H7 (cell line): ENCODE data around the gene UBE2J2. TPM values are rescaled to one million over a fixed set of nuclear protein-coding genes. Genes with fewer than 3 reads are reported as not detected.

Source experiments
- DNase-seq: peaks from one replicate; pipeline ENCODE4 v3.0.0; 2012
- H3K27me3 ChIP-seq: 2 replicates; pipeline ENCODE4 v1.6.0; 2011; ENCODE audit warnings: mild to moderate bottlenecking, low read length; ENCODE audit not compliant: control insufficient read depth, insufficient read depth
- H3K36me3 ChIP-seq: replicated peaks from 2 replicates; pipeline ENCODE4 v1.5.1; 2011; ENCODE audit warnings: low read length; ENCODE audit not compliant: control insufficient read depth, insufficient read depth
- H3K4me3 ChIP-seq: 2 replicates; pipeline ENCODE4 v1.5.1; 2011; ENCODE audit warnings: low read depth, mild to moderate bottlenecking, control low read depth, low read length, moderate library complexity; ENCODE audit not compliant: insufficient read depth
- total RNA-seq: library from RNA; depleted of rRNA; stranded (reverse); fragments of >200 nt; shearing (Covaris generic); gene quantifications from 2 replicates; pipeline ENCODE4 v1.2.3, GENCODE V29; 2014

Gene UBE2J2
- total RNA-seq, 1 experiment from 2014 or later: 105 TPM

- Histone ChIP-seq H3K4me3 (no peak overlapping the region), H3K27me3 (no peaks in the 10 kb centered on the region), H3K36me3 (peaks cover 13% of the 10 kb centered on the region)
- peak; percentile 51 for DNase-seq
Observed at GRCh38 chr1:1268284-1268682, 5.4 kb downstream of the UBE2J2 start.

- Histone ChIP-seq H3K27me3 (no peaks in the 10 kb centered on the region), H3K36me3 (peaks cover 19% of the 10 kb centered on the region), H3K4me3 (no peak overlapping the region)
- peak; percentile 60 for DNase-seq
Observed at GRCh38 chr1:1267488-1268283, 6.0 kb downstream of the UBE2J2 start.

GRCh38 chr1:1264868-1265272 is 8.8 kb downstream of the UBE2J2 start:
- peak; percentile 90 for DNase-seq
- Histone ChIP-seq H3K36me3 (peaks cover 28% of the 10 kb centered on the region), H3K27me3 (no peaks in the 10 kb centered on the region), H3K4me3 (no peak overlapping the region)

- Histone ChIP-seq H3K4me3 (no peak overlapping the region), H3K27me3 (no peaks in the 10 kb centered on the region), H3K36me3 (peaks cover 32% of the 10 kb centered on the region)
- no peak for DNase-seq
Observed at GRCh38 chr1:1264026-1264425, 9.6 kb downstream of the UBE2J2 start.

- peaks cover 31% of the 10 kb centered on the region for H3K36me3 ChIP-seq
- no peak overlapping the region for H3K4me3 ChIP-seq
- no peak for DNase-seq
- no peaks in the 10 kb centered on the region for H3K27me3 ChIP-seq
Observed at GRCh38 chr1:1262758-1263157, 10.9 kb downstream of the UBE2J2 start.

GRCh38 chr1:1262071-1262470 is 11.6 kb downstream of the UBE2J2 start:
- H3K36me3 ChIP-seq: peaks cover 28% of the 10 kb centered on the region

GRCh38 chr1:1260843-1261560 is 12.7 kb downstream of the UBE2J2 start:
- Histone ChIP-seq H3K27me3 (no peaks in the 10 kb centered on the region), H3K4me3 (no peak overlapping the region), H3K36me3 (peaks cover 26% of the 10 kb centered on the region)
- DNase-seq: peak; percentile 44

More at GRCh38 chr1:1262071-1262470, 11.6 kb downstream of the UBE2J2 start:
- Histone ChIP-seq H3K27me3 (no peaks in the 10 kb centered on the region), H3K4me3 (no peak overlapping the region)
- DNase-seq: no peak

GRCh38 chr1:1259951-1260600 is 13.6 kb downstream of the UBE2J2 start:
- H3K27me3 ChIP-seq: no peaks in the 10 kb centered on the region
- no peak overlapping the region for H3K4me3 ChIP-seq
- DNase-seq: peak; percentile 50
- peaks cover 24% of the 10 kb centered on the region for H3K36me3 ChIP-seq

GRCh38 chr1:1259540-1259939 is 14.1 kb downstream of the UBE2J2 start:
- H3K36me3 ChIP-seq: peaks cover 27% of the 10 kb centered on the region
- no peaks in the 10 kb centered on the region for H3K27me3 ChIP-seq
- DNase-seq: no peak
- H3K4me3 ChIP-seq: no peak overlapping the region

GRCh38 chr1:1259119-1259488 is 14.6 kb downstream of the UBE2J2 start:
- H3K27me3 ChIP-seq: no peaks in the 10 kb centered on the region
- DNase-seq: peak; percentile 54
- H3K36me3 ChIP-seq: peaks cover 27% of the 10 kb centered on the region

GRCh38 chr1:1256956-1257871 is 16.4 kb downstream of the UBE2J2 start:
- no peak overlapping the region for H3K4me3 ChIP-seq

More at GRCh38 chr1:1259119-1259488, 14.6 kb downstream of the UBE2J2 start:
- no peak overlapping the region for H3K4me3 ChIP-seq

GRCh38 chr1:1255611-1256010 is 18.0 kb downstream of the UBE2J2 start:
- Histone ChIP-seq H3K4me3 (no peak overlapping the region), H3K27me3 (no peaks in the 10 kb centered on the region), H3K36me3 (peaks cover 12% of the 10 kb centered on the region)
- peak; percentile 57 for DNase-seq

More at GRCh38 chr1:1256956-1257871, 16.4 kb downstream of the UBE2J2 start:
- peaks cover 18% of the 10 kb centered on the region for H3K36me3 ChIP-seq
- DNase-seq: peak; percentile 84
- H3K27me3 ChIP-seq: no peaks in the 10 kb centered on the region

- H3K36me3 ChIP-seq: peaks cover 11% of the 10 kb centered on the region
Observed at GRCh38 chr1:1255078-1255477, 18.6 kb downstream of the UBE2J2 start.

GRCh38 chr1:1254667-1254998 is 19.0 kb downstream of the UBE2J2 start:
- Histone ChIP-seq H3K27me3 (no peaks in the 10 kb centered on the region), H3K4me3 (no peak overlapping the region), H3K36me3 (peaks cover 9% of the 10 kb centered on the region)
- peak; percentile 57 for DNase-seq

More at GRCh38 chr1:1255078-1255477, 18.6 kb downstream of the UBE2J2 start:
- no peaks in the 10 kb centered on the region for H3K27me3 ChIP-seq
- no peak overlapping the region for H3K4me3 ChIP-seq
- DNase-seq: peak; percentile 54
